Esophagus mucosa (tissue), 1 donor: ENCODE measurements around the gene MOB2. TPM values are rescaled to one million over a fixed set of nuclear protein-coding genes. Genes with fewer than 3 reads are reported as not detected.
A peak's percentile ranks its signal among the peaks of the same experiment; 100 is the strongest.

ENCODE experiments used
- ATAC-seq: fragments of 200-7000 bp; cut with Tn5 transposase; one replicate; pipeline ENCODE4 v1.9.1; 2020
- total RNA-seq: library from RNA; stranded (reverse); gene quantifications from one replicate; pipeline ENCODE4 v1.2.4, GENCODE V29; 2023
- donor health status: DM: yes; HTN: yes; CAD: no.

The MOB2 gene
- total RNA-seq, 1 donor from 2014 or later = 32.1 TPM

DNA sequence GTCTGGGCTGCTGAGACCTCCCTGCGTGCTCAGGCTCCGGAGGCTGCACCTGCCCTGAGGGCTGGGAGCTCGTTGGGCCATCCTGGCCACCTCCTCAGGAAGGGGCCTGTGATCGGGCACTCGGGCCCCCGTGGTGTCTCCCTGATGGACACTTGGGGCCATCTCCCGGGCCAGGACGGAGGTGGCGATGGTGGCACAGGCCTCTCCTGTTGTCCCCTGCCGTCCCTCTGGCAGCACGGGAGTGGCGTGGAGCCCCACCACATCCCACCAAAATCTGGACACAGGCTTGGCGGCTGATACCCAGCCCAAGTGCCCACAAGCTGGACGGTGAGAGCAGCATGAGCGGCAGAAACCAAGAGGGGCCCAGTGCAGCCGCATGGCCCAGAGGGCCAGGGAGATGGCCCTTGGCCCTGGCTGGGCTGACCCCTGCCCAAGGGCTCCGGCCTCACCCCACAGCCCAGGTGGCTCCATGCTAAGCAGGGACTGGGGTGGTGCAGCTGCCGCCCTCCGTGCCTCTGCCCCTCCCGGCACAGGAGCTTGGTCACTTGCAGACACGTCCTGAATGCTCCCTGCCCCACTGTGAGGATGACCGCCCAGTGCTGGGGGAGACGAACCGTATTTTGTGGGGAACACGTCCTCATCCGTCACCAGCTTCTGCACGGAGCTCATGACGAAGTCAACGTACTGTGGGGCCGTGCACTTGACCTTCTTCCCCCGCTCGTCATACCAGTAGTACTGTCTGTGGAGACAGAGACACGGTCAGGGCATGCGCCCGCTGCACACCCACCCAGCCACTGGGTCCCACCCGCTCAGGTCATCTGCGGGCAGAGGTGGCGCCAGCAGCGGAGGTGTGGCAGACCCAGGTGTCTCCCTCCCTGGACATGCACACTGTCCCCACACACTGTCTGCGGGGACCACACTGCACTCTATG lies 15.6 kb downstream of the MOB2 start:
- no peak for ATAC-seq

DNA sequence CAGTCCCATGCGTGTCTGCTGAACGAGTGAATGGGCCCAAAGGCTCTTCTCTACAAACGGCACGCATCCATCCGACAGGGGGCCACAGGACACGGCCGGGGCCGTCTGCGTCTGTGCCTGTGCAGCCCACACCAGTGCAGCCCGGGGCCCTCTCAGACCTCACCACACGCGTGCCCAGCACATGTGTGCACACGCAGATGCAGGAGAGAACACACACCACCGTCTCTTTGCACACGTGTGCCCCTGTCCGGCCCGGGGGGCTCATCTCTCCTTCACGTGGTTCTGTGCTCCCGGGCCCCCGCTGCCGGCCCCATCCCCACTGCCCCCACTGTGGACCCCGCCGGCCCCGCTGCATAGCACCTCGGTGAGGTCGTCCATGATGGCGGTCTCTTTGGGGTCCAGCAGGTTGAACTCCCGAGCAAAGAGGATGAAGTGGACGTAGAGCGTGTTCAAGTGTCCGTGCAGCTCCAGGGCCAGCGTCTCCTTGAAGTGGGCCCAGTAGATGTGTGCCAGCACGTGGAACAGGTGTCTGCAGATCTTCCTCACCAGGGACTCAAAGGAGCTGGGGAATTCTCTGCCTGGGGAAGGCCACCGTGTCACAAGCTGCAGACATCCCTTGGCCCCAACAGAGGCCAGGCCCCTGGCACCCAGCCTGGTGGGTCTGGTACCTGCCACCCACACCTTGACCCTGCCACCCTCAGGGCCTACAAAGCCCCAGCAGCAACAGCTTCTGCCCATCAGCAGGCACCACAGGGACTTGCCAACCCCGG lies 16.5 kb downstream of the MOB2 start:
- ATAC-seq = no peak

DNA sequence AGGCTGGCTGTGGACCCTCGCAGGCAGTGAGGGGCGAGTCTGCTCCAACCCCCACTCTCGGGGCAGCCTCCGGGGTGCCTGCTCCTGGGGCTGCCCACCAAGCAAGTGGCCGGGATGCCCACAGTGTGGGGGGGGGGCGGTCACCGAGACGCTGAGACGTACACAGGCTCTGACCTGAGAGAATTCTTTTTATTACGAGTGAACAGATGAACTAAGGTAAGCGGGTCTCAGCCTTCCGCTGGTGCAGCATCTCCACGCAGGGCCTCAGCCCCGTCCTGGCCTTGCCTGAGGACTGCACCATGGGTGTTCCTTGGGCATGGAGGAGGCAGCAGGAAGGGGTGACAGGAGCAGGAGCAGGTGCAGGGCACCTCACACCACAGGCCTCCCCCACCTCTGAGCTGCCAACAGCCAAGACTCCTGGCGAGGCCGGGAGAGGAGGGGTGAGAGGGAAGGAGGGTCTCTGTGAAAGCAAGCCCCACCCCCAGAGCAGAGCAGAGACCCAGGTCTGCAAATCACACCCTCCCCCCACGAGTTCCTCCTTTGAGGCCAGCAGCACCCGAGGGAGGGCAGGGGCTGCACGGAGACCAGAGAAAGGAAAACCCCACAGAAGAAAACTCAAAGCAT lies 17.2 kb downstream of the MOB2 start:
- no peak for ATAC-seq

DNA sequence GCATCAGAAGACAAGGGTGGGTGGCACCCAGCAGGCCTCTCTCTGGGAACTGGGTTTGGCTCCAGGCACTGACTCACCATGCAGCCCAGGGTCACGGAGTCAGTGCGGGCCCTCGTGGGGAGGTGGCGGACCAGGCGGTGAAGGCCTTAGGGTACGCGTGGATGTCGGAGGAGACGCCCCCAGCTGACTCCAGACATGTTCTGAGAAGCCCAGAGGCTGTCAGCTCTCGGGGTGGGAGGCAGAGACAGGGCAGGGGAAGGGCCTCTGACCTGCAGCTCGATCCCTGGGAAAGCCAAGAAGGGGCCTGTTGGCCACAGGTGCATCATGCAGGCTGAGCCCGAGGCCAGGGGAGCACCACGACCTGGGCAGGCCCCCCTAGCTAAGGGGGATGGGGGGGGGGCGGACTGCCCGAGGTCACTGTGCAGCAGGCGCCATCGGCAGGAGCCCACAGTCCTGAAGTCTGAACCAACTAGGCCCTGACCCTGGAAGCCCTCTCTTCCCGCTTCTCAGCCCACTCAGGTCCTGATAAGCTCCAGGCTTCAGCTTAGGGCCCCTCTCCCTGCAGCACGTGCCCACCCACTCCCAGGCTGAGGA lies 18.0 kb downstream of the MOB2 start:
- ATAC-seq = no peak

DNA sequence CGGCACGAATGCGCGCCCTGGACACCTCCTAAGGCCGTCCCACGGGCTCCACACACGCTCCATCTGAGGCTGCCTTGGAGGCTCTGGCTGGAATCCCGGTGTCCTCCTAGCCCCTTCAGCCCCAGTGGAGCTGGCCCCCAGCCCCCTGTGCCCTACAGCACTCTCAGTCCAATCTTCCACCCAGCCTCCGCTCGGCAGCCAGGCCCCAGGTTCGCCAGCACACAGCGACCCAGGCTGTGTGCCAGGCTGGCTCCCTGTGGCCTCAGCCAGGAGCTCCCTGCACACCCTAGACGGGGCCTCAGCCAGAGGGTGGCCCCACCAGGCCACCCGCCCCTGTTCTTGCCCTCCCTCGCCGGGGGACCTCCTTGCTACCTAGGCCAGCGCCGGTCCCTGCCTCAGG lies 18.6 kb downstream of the MOB2 start:
- ATAC-seq = no peak

DNA sequence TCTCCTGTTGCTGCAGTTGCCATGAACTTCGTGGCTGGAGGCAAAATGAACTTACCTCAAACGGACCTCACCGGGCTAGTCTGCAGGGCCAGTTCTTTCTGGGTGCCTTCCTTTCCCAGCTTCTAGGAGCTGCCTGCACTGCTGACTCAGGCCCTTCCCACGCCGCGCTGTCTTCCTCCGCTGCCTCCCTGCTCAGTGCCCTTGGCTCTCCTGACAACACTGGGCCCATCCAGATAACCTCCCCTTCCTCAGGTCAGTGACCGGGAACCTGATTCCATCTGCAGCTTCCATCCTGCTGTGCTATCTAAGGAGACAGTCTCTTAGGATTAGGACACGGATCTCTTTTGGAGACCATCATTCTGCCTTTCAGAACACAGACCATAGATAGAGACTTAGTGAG lies 19.3 kb downstream of the MOB2 start:
- no peak for ATAC-seq

DNA sequence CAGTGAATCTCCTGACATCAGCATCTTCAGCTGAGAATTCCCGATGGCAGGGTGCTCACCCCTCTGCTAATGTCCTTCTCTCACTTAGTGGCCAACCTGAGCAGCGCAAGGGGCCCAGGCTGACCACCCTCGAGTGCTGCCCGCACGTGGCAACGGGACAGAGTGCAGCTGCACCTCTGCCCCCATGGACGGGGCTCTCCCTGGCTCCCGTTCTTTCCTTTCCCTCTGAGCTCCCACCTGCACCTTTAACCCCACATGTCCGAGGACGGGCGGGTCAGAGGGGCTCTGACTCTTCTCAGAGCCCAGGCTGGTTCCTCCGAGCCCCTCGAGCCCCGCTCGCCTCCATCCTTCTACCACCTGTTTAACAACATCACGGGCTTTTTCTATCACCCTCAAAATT lies 19.8 kb downstream of the MOB2 start:
- no peak for ATAC-seq

DNA sequence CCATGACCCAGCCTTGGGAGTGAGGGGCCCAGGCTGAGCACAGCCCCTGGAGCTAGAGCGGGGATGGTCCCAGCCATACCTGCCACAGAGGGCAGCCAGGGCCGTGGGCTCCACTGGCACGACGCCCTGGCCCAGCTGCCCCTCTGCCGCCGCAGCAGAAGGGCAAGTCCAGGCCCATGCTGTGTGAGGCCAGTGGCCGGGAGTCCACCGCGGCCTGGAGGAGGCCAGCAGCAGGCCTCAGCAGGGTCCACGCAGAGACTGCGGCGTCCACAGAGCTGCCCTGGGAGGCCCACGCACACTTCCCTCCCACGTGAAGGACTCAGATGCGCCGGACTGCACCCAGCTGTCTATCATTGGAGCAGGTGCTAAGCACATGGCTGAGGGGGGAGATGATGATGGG lies 23.5 kb downstream of the MOB2 start:
- no peak for ATAC-seq

DNA sequence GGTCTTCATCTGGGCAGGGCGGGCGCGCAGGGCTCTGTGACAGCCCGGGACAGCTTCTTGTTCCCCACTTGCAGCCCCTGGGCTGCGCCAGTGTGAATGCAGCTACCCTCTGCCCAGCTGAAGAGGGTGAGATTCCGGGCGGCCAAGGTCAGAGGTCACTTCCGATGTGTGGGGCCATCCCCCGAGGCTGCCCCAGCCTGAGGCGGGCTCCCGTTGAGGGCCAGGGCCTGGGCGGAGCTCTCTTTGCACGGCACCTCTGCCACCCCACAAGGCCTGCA lies 23.9 kb downstream of the MOB2 start:
- no peak for ATAC-seq

DNA sequence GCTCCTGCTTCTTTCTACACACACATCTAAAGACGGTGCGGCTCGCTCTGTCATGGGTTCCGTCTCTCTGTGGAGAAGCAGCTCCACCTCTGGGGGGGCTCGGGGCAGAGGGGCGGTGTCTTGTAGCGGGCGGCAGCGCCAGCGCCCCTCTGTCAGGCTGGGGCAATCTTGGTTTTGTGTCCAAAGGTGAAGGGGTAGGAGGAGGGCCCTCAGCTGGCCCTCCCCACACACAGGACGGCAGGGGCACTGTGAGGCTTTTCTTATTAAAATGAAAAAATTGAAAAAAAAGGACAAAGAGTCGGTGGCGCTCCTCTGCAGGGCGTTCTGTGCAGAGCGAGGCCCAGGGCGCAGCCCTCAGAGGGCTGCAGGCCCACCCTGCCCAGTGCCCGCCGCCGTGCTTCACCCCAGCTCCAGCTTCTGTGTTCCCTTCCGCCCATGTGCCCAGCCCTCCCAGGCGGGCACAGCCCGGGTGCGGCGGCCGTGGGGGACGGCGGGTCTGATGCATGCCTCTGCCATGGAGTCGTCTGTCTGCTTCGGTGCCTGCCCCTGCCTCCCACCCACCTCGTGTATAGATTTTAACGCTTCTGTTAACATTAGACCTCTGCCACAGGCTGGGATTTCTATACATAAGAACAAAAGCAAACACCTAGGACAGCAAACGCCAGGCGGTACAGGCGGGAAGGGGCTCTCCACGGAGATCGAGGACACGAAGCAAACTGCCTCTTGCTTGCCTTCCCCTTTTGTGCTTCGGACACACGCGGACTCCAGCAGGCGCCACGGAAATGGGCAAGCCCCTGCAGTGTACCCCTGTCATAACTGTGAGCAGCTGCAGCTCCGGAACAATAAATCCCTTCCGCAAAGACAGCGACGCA lies 24.5 kb downstream of the MOB2 start:
- ATAC-seq = no peak

DNA sequence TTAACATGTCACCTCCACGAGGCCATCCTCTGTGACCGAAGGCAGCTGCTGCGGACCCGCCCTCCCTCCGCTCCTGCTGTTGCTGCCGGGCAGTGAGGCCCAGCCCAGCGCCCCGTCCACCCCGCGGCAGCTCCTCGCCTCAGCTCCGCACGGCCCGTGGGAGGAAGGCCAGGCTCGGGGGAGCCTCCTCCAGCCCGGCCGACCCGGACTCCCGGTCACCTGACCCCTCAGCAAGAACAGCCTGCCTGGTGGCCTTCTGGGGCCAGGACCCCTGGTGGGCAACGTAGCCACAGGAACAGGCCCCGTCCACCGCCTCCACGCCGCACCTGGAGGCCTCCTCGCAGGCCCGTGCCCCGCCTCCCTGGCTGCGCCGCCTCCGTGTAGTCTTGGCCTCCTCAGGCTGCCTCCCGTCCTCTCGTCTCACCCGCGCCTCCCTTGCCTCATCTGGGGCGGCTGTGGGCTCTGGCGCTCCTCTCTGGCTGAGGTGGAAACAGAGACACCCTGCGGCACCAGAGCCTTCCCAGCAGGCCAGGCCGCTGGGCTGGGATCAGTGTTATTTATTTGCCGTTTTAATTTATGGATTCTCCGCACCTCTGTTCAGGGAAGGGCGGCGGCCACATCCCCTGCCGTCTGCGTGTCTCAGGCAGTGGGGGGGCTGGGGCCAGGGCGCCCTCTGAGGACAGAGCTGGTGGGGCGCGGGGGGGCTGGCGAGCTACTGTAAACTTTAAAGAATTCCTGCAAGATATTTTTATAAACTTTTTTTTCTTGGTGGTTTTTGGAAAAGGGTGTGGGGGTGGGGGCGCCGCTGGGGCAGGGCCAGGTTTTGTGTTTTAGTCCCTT lies 25.4 kb downstream of the MOB2 start:
- peak; percentile 9 for ATAC-seq

DNA sequence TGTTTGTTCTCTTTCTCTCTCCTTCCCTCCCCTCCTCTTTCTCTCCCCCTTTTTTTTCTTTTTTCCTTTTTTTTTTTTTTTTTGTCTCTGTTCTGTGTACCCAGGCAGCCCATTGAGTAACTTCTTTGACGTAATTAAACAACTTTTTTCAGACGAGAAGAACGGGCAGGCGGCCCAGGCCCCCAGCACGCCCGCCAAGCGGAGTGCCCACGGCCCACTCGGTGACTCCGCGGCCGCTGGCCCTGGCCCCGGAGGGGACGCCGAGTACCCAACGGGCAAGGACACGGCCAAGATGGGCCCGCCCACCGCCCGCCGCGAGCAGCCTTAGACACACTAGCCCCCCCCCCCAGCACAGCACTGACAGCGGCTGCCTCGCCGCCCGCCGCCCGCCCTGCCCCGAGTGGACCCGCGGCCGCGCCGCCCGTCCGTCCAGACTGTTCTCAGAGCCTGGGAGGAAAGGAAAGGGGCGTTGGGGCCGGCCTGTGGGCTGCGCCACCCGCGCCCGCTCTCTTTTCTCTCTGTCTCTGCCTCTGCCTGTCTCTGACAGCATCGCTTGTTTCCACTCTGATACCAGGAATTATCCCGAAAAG lies 26.1 kb downstream of the MOB2 start:
- no peak for ATAC-seq

DNA sequence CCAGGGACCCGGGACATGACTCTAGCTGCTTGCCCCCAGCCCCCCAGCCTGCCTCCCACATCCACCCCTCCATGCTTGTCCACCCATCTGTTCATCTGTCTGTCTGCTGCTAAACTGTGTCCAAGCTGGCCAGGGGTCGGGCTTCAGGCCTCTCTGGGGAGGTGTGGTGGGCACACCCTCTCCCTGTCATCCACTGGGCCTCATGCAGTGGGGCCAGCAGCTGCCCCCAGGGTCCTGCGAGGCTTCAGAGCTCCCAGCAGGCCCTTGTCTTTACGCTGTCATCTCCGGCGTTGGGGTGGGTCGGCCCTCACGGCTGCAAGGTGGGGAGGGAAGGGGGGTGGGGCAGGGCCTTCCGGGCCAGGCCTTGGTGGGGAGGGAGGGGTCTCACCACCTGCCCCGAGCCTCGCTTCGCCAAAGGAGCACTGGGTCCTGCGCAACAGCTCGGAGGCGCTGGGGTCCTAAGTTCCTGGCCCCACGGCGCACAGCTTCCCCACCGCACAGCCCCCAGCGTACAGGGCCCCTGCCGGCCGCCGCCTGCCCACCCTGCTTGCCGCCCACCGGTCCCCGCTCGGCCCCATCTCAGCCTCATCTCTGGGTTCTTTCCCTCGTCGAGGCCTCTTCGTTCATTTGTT lies 26.7 kb downstream of the MOB2 start:
- ATAC-seq = no peak

DNA sequence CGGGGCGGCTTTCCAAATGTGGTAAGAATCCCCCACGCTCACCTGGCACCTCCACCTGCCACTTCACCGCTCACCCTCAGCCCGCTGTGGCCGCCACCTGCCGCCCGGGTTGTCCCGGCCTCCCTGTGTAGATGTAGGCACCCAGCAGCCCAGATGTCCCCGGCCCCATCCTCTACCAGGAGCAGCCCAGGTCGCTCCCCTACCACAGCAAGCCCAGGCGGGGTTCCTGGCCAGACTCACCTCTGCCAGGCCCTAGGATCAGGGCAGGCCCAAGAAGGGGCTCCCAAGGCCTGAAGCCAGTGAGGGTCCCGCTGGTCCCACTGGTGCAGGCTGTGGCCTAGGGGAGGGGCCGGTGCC lies 27.4 kb downstream of the MOB2 start:
- no peak for ATAC-seq

DNA sequence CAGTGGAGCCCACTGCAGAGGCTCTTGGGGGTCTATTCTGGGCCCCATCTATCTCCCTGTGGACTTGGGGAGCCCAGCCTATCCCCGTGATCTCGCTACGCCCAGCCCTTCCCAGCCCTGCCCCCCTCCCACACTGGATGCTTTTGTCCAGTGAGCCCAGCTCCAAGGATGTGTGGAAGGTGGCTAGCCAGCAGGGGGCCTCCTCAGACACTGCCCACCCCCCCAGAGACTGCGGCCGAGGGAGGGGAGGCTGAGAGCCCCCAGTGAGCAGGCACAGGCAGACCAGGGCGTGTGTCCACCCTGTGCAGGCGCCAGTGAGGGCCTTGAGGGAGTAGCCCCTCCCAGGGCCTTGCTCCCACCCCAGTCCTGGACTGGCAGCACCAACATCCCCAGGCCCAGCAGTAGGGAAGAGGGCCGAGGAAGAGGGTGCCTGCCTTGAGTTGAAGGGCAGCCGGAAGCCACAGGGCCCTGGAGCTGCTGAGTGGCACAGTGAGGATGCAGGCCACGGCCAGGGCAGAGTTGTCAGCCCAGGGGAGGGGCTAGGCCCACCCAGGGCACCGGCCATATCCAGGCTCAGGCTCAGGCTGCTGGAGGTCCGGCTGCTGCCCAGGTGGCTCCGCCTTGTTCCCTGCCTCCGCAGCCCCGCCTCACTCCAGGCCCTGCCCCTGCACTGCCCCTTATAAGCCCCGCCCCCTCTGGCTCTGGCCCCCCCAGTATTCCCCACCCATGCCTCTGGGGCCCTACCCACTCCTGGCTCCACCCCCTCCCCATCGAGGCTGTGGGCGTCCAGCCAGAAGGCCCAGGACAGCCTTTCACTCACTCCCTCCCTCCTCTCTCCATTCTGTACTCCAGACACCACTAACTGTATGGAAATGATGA lies 28.0 kb downstream of the MOB2 start:
- ATAC-seq = peak; percentile 39

DNA sequence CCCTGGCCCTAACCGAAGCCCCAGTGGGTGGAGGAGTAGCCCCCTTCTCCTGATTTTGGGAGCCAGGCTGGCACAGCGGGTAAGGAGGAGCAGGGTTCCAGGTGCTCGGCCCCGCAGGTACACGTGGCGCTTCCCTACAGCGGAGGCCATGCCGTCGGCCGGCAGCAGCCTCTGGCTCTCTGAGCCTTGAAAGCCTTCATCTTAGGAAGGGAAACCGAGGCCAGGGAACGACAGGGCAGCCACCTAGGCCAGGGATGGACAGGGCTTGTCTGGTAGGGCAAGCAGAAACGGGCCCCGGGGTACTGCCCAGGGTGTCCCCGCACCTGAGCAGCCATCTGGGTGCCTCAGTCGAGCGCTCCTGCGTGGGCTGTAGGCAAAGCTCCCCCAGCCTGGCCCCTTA lies 28.7 kb downstream of the MOB2 start:
- ATAC-seq = no peak

DNA sequence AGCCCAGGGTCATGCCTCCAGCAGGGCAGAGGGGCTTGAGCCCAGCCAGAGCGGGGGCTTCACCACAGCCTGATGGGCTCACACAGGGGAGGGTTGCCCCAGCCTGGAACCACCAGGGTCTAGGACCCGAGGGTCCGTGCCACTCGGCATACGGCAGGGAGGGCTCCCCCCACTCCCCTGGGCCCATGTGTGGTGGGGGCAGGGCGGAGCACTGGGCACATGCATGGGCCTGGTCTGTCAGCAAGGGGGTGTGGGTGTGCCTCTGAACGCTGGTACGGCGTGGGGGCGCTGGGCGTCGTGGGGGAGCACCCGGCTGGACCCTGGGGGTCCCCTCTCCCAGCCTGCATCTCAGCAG lies 29.3 kb downstream of the MOB2 start:
- no peak for ATAC-seq

DNA sequence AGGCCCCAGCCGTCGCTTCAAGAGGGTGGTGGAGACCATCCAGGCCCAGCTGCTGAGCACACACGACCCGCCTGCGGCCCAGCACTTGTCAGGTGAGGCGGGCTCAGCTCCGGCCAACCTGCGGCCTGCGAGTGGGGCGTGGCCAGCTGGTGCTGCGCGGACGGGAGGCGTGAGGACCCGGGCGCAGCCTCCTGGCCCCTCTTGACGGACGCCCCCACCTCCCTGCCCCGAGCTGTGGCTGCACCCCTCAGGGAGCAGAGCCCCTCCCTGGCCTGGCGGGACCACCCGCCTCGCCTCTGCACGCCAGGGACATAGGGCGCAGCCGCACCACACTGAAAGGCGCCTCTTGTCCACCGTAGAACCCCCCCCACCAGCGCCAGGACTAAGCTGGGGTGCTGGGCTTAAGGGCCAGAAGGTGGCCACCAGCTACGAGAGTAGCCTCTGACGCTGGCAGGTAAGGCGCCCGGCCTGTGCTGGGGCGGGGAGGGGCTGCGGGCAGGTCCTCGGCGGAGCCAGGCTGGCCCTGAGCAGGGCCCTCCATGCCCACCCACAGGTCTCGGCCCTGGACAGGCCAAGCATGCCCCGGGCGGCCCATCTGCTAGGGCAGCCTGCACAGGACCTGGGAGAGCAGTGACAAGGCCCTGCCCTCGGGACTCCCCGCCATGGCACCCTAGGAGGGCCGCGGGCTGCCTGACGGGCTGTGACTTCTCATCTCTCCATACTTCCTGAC lies 29.8 kb downstream of the MOB2 start:
- ATAC-seq = no peak

DNA sequence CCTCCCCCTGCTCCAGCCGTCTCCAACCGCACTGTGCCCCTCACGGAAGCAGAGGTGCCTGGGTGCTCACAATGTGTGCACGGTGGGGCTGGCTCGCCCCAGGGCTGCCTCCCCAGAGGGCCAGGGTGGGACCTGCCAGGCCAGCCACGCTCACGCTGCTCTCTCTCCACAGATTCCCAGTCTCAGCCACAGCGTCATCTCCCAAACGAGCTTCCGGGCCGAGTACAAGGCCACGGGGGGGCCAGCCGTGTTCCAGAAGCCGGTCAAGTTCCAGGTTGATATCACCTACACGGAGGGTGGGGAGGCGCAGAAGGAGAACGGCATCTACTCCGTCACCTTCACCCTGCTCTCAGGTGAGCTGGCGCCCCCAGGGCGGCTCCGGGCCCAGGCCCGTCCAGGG lies 30.4 kb downstream of the MOB2 start:
- ATAC-seq = no peak
